Liver (tissue), 9 donors: ENCODE measurements around the gene GADD45GIP1. TPM values are rescaled to one million over a fixed set of nuclear protein-coding genes. Genes with fewer than 3 reads are reported as not detected.

Experiments
- DNase-seq: peaks from one replicate; pipeline ENCODE4 v3.0.0-alpha.2; 2017; ENCODE audit warnings: low spot score
- H3K27ac ChIP-seq, 2 donors: one replicate each; pipeline ENCODE4 v1.7.0; 2013; ENCODE audit warnings: inconsistent platforms in 2 of 2, low read length in 2 of 2, control low read depth in 1 of 2, low read depth in 1 of 2, mild to moderate bottlenecking in 1 of 2
- H3K27me3 ChIP-seq, 4 donors: one replicate each; pipeline versions ENCODE4 v1.6.1 to v1.7.0; 2013; ENCODE audit warnings: low read length in 3 of 4, inconsistent platforms in 1 of 4, mild to moderate bottlenecking in 1 of 4, moderate library complexity in 1 of 4; ENCODE audit not compliant: control insufficient read depth in 4 of 4, insufficient read depth in 4 of 4
- H3K36me3 ChIP-seq, 4 donors: one replicate each; pipeline versions ENCODE4 v1.6.1 to v1.7.0; 2013; ENCODE audit warnings: low read length in 3 of 4, mild to moderate bottlenecking in 3 of 4, low read depth in 1 of 4, moderate library complexity in 1 of 4; ENCODE audit not compliant: control insufficient read depth in 4 of 4, insufficient read depth in 3 of 4
- H3K4me1 ChIP-seq, 4 donors: one replicate each; pipeline versions ENCODE4 v1.6.1 to v1.7.0; 2013; ENCODE audit warnings: low read length in 3 of 4, mild to moderate bottlenecking in 3 of 4, moderate library complexity in 1 of 4; ENCODE audit not compliant: control insufficient read depth in 4 of 4, insufficient read depth in 4 of 4
- H3K4me3 ChIP-seq, 3 donors: one replicate each; pipeline versions ENCODE4 v1.6.1 to v1.7.0; 2013; ENCODE audit warnings: low read length in 3 of 3, control low read depth in 1 of 3, low read depth in 1 of 3, mild to moderate bottlenecking in 1 of 3
- H3K9ac ChIP-seq, 2 donors: one replicate each; pipeline ENCODE4 v1.7.0; 2013; ENCODE audit warnings: low read length in 2 of 2, mild to moderate bottlenecking in 2 of 2, moderate library complexity in 2 of 2, control low read depth in 1 of 2, low read depth in 1 of 2
- H3K9me3 ChIP-seq, 4 donors: one replicate each; pipeline versions ENCODE4 v1.6.1 to v1.7.0; 2013; ENCODE audit warnings: low read length in 3 of 4; ENCODE audit not compliant: control insufficient read depth in 4 of 4
- EGR1 ChIP-seq, 2 donors: IDR thresholded peaks; 2 replicates each; pipeline ENCODE4 v1.6.1; 2016 to 2018; ENCODE audit warnings: antibody characterized with exemption in 2 of 2, low read depth in 2 of 2
- FOXA1 ChIP-seq: IDR thresholded peaks from 2 replicates; pipeline ENCODE4 v1.6.1; 2016; ENCODE audit warnings: antibody characterized with exemption
- FOXA2 ChIP-seq: IDR thresholded peaks from 2 replicates; pipeline ENCODE4 v1.6.1; 2016; ENCODE audit warnings: antibody characterized with exemption
- GABPA ChIP-seq, 2 donors: IDR thresholded peaks in 1 of 2; conservative IDR thresholded peaks in 1 of 2; 2 replicates each; pipeline ENCODE4 v1.6.1; 2016; ENCODE audit warnings: antibody characterized with exemption in 2 of 2, mild to moderate bottlenecking in 1 of 2, moderate library complexity in 1 of 2
- HNF4A ChIP-seq, 2 donors: conservative IDR thresholded peaks; 2 replicates each; pipeline ENCODE4 v1.6.1; 2016; ENCODE audit warnings: antibody characterized with exemption in 2 of 2, mild to moderate bottlenecking in 2 of 2
- HNF4G ChIP-seq: IDR thresholded peaks from 2 replicates; pipeline ENCODE4 v1.6.1; 2016; ENCODE audit warnings: antibody characterized with exemption
- JUND ChIP-seq, 2 donors: IDR thresholded peaks; 2 replicates each; pipeline ENCODE4 v1.6.1; 2016; ENCODE audit warnings: antibody characterized with exemption in 2 of 2
- NR2F2 ChIP-seq: IDR thresholded peaks from 2 replicates; pipeline ENCODE4 v1.6.1; 2016; ENCODE audit warnings: antibody characterized with exemption
- RAD21 ChIP-seq, 2 donors: IDR thresholded peaks; 2 replicates each; pipeline ENCODE4 v1.6.1; 2016; ENCODE audit warnings: antibody characterized with exemption in 2 of 2, mild to moderate bottlenecking in 2 of 2
- RXRA ChIP-seq, 2 donors: IDR thresholded peaks; 2 replicates each; pipeline ENCODE4 v1.6.1; 2017 to 2018; ENCODE audit warnings: antibody characterized with exemption in 2 of 2, mild to moderate bottlenecking in 1 of 2
- SP1 ChIP-seq: IDR thresholded peaks from 2 replicates; pipeline ENCODE4 v1.6.1; 2018; ENCODE audit warnings: antibody characterized with exemption, mild to moderate bottlenecking
- TAF1 ChIP-seq: conservative IDR thresholded peaks from 2 replicates; pipeline ENCODE4 v1.6.1; 2016; ENCODE audit warnings: antibody characterized with exemption, mild to moderate bottlenecking
- YY1 ChIP-seq: IDR thresholded peaks from 2 replicates; pipeline ENCODE4 v1.6.1; 2016; ENCODE audit warnings: antibody characterized with exemption, mild to moderate bottlenecking
- ZBTB33 ChIP-seq: IDR thresholded peaks from 2 replicates; pipeline ENCODE4 v1.6.1; 2016; ENCODE audit warnings: antibody characterized with exemption
- WGBS: extraction: QIAGEN DNeasy Blood & Tissue Kit; methylation state at CpG from one replicate; pipeline ENCODE4 v1.1.7; 2013; 5-methylcytosine and 5-hydroxymethylcytosine counted together
- polyA plus RNA-seq, 2 donors: library from polyadenylated mRNA; stranded (reverse) in 1 of 2; unstranded in 1 of 2; fragments of 200-250 nt in 1 of 2; fragments of >200 nt in 1 of 2; fragmentation: Nextera tagmentation in 1 of 2; extraction: Ambion mirVana in 1 of 2; gene quantifications; one replicate each; pipeline versions ENCODE4 v1.2.1 to v1.2.3, GENCODE V29; 2013 to 2015
- total RNA-seq, 2 donors: library from RNA; depleted of rRNA; stranded (reverse); fragments of >200 nt; gene quantifications; one replicate each; pipeline ENCODE4 v1.2.3, GENCODE V29; 2014
- TF ChIP-seq, protein P1 (sequence below): fragments of 150-350 bp; IDR thresholded peaks from 2 replicates; pipeline ENCODE4 v1.5.1; 2017; ENCODE audit warnings: improper control_type of control experiment, low read depth, low read length; ENCODE audit not compliant: missing input control
- TF ChIP-seq, protein P2 (sequence below): IDR thresholded peaks from 2 replicates; pipeline ENCODE4 v1.6.1; 2016; ENCODE audit warnings: antibody characterized with exemption
- TF ChIP-seq, protein P3 (sequence below): IDR thresholded peaks from 2 replicates; pipeline ENCODE4 v1.6.1; 2016; ENCODE audit warnings: antibody characterized with exemption
- donor health status: healthy.
- donor health status: healthy.
- donor health status: healthy.
- donor health status: healthy.
- donor health status: healthy.

Gene GADD45GIP1
- total and polyA plus RNA-seq, 4 donors = 8.4 to 54.2 (median 22.9) TPM

DNA sequence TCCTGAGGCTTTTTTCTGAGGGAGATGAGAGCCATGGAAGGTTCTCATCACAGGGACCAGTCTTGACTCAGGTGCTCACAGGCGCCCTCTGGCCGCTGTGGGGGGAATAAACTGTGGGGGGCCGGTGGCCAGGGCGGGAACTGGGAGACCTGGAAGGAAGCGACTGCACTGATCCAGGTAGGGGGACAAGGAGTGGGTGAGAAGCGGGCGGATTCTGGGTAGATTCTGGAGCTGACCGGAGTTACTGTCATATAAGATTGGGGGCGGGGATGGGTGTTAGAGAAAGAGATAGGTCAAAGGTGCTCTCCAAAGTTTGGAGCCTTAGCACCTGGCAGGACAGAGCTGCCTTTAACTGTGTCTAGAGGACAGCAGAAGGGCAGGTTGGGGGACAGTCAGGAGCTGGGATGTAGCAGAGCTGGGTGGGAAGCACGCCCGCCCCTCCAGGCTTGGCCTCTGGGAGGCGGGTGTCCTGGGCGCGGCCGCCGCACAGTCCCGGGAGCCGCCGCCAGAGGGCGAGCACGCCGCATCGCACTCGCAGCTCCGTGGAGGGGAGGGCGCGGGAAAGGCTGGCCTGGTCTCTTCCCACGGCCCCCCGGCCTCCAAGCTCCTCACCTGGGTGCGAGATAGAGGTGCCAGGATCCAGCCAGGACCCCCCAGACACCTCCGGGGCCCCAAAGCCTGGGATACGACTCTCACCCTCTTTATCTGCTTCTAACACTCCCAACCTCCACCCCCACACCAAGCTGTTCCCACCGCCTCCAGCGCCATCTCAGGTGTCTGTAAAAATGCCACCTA is 8.2 kb upstream of the GADD45GIP1 start:
- no peaks in the 10 kb centered on the region for H3K36me3 ChIP-seq
- H3K27ac ChIP-seq = no peak overlapping the region
- H3K4me3 ChIP-seq = peak overlapping the region in 2 of 3 donors; percentile 44 to 75
- TF ChIP-seq RAD21 (IDR thresholded peaks at IDR 0.05) (peak; percentile 67), FOXA2 (no peak), YY1 (no peak), FOXA1 (no peak), ZBTB33 (no peak), RXRA (IDR thresholded peaks at IDR 0.05) (no peak), SP1 (no peak), GABPA (IDR thresholded peaks at IDR 0.05 in 1 of 2, conservative IDR thresholded peaks at IDR 0.05 in 1 of 2) (no peak), HNF4G (no peak), TAF1 (no peak), EGR1 (IDR thresholded peaks at IDR 0.05; ENCODE audit: low read depth in 2 of 2) (no peak), NR2F2 (no peak), HNF4A (conservative IDR thresholded peaks at IDR 0.05) (no peak), JUND (IDR thresholded peaks at IDR 0.05) (no peak)
- TF ChIP-seq, protein P1, sequence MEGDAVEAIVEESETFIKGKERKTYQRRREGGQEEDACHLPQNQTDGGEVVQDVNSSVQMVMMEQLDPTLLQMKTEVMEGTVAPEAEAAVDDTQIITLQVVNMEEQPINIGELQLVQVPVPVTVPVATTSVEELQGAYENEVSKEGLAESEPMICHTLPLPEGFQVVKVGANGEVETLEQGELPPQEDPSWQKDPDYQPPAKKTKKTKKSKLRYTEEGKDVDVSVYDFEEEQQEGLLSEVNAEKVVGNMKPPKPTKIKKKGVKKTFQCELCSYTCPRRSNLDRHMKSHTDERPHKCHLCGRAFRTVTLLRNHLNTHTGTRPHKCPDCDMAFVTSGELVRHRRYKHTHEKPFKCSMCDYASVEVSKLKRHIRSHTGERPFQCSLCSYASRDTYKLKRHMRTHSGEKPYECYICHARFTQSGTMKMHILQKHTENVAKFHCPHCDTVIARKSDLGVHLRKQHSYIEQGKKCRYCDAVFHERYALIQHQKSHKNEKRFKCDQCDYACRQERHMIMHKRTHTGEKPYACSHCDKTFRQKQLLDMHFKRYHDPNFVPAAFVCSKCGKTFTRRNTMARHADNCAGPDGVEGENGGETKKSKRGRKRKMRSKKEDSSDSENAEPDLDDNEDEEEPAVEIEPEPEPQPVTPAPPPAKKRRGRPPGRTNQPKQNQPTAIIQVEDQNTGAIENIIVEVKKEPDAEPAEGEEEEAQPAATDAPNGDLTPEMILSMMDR = peak; percentile 91
- TF ChIP-seq, protein P2, sequence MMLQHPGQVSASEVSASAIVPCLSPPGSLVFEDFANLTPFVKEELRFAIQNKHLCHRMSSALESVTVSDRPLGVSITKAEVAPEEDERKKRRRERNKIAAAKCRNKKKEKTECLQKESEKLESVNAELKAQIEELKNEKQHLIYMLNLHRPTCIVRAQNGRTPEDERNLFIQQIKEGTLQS = no peak
- TF ChIP-seq, protein P3, sequence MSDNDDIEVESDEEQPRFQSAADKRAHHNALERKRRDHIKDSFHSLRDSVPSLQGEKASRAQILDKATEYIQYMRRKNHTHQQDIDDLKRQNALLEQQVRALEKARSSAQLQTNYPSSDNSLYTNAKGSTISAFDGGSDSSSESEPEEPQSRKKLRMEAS = no peak
- peak overlapping the region; percentile 29 to 84 for H3K9ac ChIP-seq
- H3K4me1 ChIP-seq = peaks cover 0 to 15% (median 10%) of the 10 kb centered on the region in 4 donors
- no peaks in the 10 kb centered on the region for H3K9me3 ChIP-seq
- DNase-seq = peak; percentile 94
- no peaks in the 10 kb centered on the region for H3K27me3 ChIP-seq
- 1% methylated on average over 34 of the region's 34 CpGs for WGBS

GRCh38 chr19:12959481-12959880 is 2.5 kb upstream of the GADD45GIP1 start:
- H3K9ac ChIP-seq = no peak overlapping the region
- H3K27me3 ChIP-seq = no peaks in the 10 kb centered on the region
- peaks cover 5 to 13% (median 11%) of the 10 kb centered on the region in 4 donors for H3K4me1 ChIP-seq
- H3K36me3 ChIP-seq = peaks cover 0 to 2% (median 0%) of the 10 kb centered on the region in 4 donors
- H3K4me3 ChIP-seq = no peak overlapping the region
- WGBS = 51% methylated on average over 6 of the region's 6 CpGs
- H3K27ac ChIP-seq = no peak overlapping the region
- TF ChIP-seq SP1 = no peak
- TF ChIP-seq, protein P2 = peak; percentile 23
- no peak for DNase-seq
- no peaks in the 10 kb centered on the region for H3K9me3 ChIP-seq
